ENCODE data around the gene AKIRIN2. TPM values are rescaled to one million over a fixed set of nuclear protein-coding genes. Genes with fewer than 3 reads are reported as not detected.

AKIRIN2 gene
- total RNA-seq, 4 donors from 2014 or later, result 11.7 to 26.9 (median 16.7) TPM

GRCh38 chr6:87667032-87667431 lies 35.0 kb downstream of the AKIRIN2 start:
- ATAC-seq, result no peak
- Histone ChIP-seq H3K4me3 (no peak overlapping the region), H3K4me1 (peaks cover 0 to 7% (median 0%) of the 10 kb centered on the region in 3 donors), H3K27me3 (no peaks in the 10 kb centered on the region), H3K9me3 (no peaks in the 10 kb centered on the region), H3K36me3 (peaks cover 0 to 43% of the 10 kb centered on the region in 2 donors), H3K27ac (no peak overlapping the region)
- TF ChIP-seq POLR2AphosphoS5 (IDR thresholded peaks at IDR 0.05), result no peak

- Histone ChIP-seq H3K27ac (no peak overlapping the region), H3K4me3 (no peak overlapping the region), H3K27me3 (no peaks in the 10 kb centered on the region), H3K9me3 (no peaks in the 10 kb centered on the region), H3K4me1 (peaks cover 0 to 21% (median 2%) of the 10 kb centered on the region in 3 donors), H3K36me3 (peaks cover 0 to 25% of the 10 kb centered on the region in 2 donors)
- no peak for ATAC-seq
- TF ChIP-seq CTCF (IDR thresholded peaks at IDR 0.05), result no peak
- TF ChIP-seq POLR2A (IDR thresholded peaks at IDR 0.05), result no peak
- no peak for TF ChIP-seq POLR2AphosphoS5 (IDR thresholded peaks at IDR 0.05)
- TF ChIP-seq EP300 (IDR thresholded peaks at IDR 0.05), result no peak
Measured at GRCh38 chr6:87664921-87665485, 37.0 kb downstream of the AKIRIN2 start.

- TF ChIP-seq EP300 (IDR thresholded peaks at IDR 0.05) (no peak), POLR2AphosphoS5 (IDR thresholded peaks at IDR 0.05) (no peak), POLR2A (IDR thresholded peaks at IDR 0.05) (no peak), CTCF (IDR thresholded peaks at IDR 0.05) (no peak)
- 28 to 36% methylated on average over 2 of the region's 2 CpGs for WGBS, 2 donors (ENCODE audit: low coverage in 1 of 2)
- ATAC-seq, result no peak
- Histone ChIP-seq H3K4me1 (peaks cover 0 to 36% (median 2%) of the 10 kb centered on the region in 3 donors), H3K4me3 (no peak overlapping the region), H3K9me3 (no peaks in the 10 kb centered on the region), H3K36me3 (peaks cover 0 to 17% of the 10 kb centered on the region in 2 donors), H3K27ac (peak overlapping the region in 1 of 4 donors; percentile 24), H3K27me3 (no peaks in the 10 kb centered on the region)
Measured at GRCh38 chr6:87663434-87663833, 38.6 kb downstream of the AKIRIN2 start.

GRCh38 chr6:87661503-87661902 lies 40.5 kb downstream of the AKIRIN2 start:
- peak overlapping the region in 3 of 4 donors; percentile 23 to 70 (median 33) for H3K27ac ChIP-seq
- 22 to 63% methylated on average over 1 of the region's 1 CpG for WGBS, 2 donors (ENCODE audit: low coverage in 1 of 2)
- no peak for ATAC-seq

GRCh38 chr6:87661016-87661415 lies 41.0 kb downstream of the AKIRIN2 start:
- H3K4me1 ChIP-seq, result peaks cover 0 to 36% (median 2%) of the 10 kb centered on the region in 3 donors
- H3K27me3 ChIP-seq, result no peaks in the 10 kb centered on the region
- H3K27ac ChIP-seq, result peak overlapping the region in 3 of 4 donors; percentile 23 to 70 (median 38)
- no peak for ATAC-seq
- no peak overlapping the region for H3K4me3 ChIP-seq
- WGBS, 2 donors (ENCODE audit: low coverage in 1 of 2), result 67 to 79% methylated on average over 1 of the region's 1 CpG
- no peaks in the 10 kb centered on the region for H3K9me3 ChIP-seq
- no peak for TF ChIP-seq EP300 (IDR thresholded peaks at IDR 0.05)
- no peak for TF ChIP-seq POLR2AphosphoS5 (IDR thresholded peaks at IDR 0.05)
- TF ChIP-seq CTCF (IDR thresholded peaks at IDR 0.05), result no peak
- no peak for TF ChIP-seq POLR2A (IDR thresholded peaks at IDR 0.05)
- H3K36me3 ChIP-seq, result peaks cover 0 to 5% of the 10 kb centered on the region in 2 donors

More at GRCh38 chr6:87661503-87661902, 40.5 kb downstream of the AKIRIN2 start:
- Histone ChIP-seq H3K36me3 (peaks cover 0 to 8% of the 10 kb centered on the region in 2 donors), H3K9me3 (no peaks in the 10 kb centered on the region), H3K4me3 (no peak overlapping the region), H3K4me1 (peaks cover 0 to 36% (median 2%) of the 10 kb centered on the region in 3 donors), H3K27me3 (no peaks in the 10 kb centered on the region)
- TF ChIP-seq CTCF (IDR thresholded peaks at IDR 0.05) (no peak), POLR2A (IDR thresholded peaks at IDR 0.05) (no peak), EP300 (IDR thresholded peaks at IDR 0.05) (no peak), POLR2AphosphoS5 (IDR thresholded peaks at IDR 0.05) (no peak)
